ENCODE data around the gene FAM83G.

GRCh38 chr17:18990331-18990730 lies 14.2 kb downstream of the FAM83G start:
- TF ChIP-seq POLR2AphosphoS5 (IDR thresholded peaks at IDR 0.05; ENCODE audit: low read depth) (no peak), EZH2 (IDR thresholded peaks at IDR 0.05; ENCODE audit: low read depth, unreplicated experiment) (no peak), EZH2phosphoT487 (IDR thresholded peaks at IDR 0.05; ENCODE audit: unreplicated experiment) (no peak), REST (IDR thresholded peaks at IDR 0.05; ENCODE audit: unreplicated experiment) (no peak), ETS1 (IDR thresholded peaks at IDR 0.05) (no peak), NANOG (IDR thresholded peaks at IDR 0.05; ENCODE audit: borderline replicate concordance) (no peak), ZNF114 (CRISPR knock-in tag; IDR thresholded peaks at IDR 0.05) (no peak), ZNF331 (CRISPR knock-in tag; IDR thresholded peaks at IDR 0.05; ENCODE audit: low read depth) (no peak), CREB1 (CRISPR knock-in tag; IDR thresholded peaks at IDR 0.05; ENCODE audit: low read depth) (no peak), JUNB (IDR thresholded peaks at IDR 0.05; ENCODE audit: unreplicated experiment) (no peak)
- TF ChIP-seq, protein P1, sequence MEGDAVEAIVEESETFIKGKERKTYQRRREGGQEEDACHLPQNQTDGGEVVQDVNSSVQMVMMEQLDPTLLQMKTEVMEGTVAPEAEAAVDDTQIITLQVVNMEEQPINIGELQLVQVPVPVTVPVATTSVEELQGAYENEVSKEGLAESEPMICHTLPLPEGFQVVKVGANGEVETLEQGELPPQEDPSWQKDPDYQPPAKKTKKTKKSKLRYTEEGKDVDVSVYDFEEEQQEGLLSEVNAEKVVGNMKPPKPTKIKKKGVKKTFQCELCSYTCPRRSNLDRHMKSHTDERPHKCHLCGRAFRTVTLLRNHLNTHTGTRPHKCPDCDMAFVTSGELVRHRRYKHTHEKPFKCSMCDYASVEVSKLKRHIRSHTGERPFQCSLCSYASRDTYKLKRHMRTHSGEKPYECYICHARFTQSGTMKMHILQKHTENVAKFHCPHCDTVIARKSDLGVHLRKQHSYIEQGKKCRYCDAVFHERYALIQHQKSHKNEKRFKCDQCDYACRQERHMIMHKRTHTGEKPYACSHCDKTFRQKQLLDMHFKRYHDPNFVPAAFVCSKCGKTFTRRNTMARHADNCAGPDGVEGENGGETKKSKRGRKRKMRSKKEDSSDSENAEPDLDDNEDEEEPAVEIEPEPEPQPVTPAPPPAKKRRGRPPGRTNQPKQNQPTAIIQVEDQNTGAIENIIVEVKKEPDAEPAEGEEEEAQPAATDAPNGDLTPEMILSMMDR (conservative IDR thresholded peaks at IDR 0.05; ENCODE audit: low read depth in 2 of 2): no peak
